Esophagus muscularis mucosa (tissue), 4 donors: ENCODE data around the gene ODF4.

ENCODE experiments used
- EP300 ChIP-seq: sonication (generic); formaldehyde crosslinking; IDR thresholded peaks from one replicate; pipeline ENCODE4 v1.6.1; 2017; ENCODE audit warnings: antibody characterized with exemption
- POLR2A ChIP-seq: fragments of 450-650 bp; IDR thresholded peaks from one replicate; pipeline ENCODE4 v1.6.1; 2017; ENCODE audit warnings: antibody characterized with exemption, moderate library complexity, mild to moderate bottlenecking, low read depth
- POLR2AphosphoS5 ChIP-seq, 2 donors: sonication (generic); formaldehyde crosslinking; IDR thresholded peaks; one replicate each; pipeline ENCODE4 v1.6.1; 2017; ENCODE audit warnings: antibody characterized with exemption in 2 of 2
- TF ChIP-seq, protein P1 (sequence below), 3 experiments: fragments of 200-600 bp in 2 of 3; fragments of 450-650 bp in 1 of 3; sonication (generic) in 2 of 3; IDR thresholded peaks; one replicate each; pipeline ENCODE4 v1.5.1; 2017 to 2019; ENCODE audit warnings: antibody characterized with exemption in 3 of 3, mild to moderate bottlenecking in 2 of 3, moderate library complexity in 1 of 3

DNA sequence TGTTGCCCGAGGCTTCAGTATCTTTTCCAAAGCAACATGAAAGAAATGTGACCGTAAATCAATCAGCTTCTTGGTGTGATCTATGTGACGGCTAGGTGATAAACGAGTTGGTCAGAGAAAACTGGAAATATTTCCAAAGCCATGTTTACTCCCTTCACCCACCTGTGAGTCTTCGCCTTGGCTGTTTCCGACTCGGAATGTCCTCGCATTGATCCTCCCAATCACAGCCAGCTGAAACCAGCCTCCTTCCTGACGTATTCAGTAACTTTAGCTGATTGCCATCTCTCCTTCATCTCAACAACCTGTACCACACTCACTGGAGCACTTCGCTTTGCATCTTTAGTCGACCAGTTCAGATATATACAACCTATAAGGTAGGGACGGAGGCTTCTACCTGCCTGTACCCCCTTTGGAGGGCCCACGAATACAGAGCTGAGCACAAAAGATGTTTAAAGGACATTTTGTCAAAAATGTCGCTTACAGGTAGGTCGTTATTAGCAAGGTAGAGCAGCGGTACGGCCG is 36.2 kb downstream of the ODF4 start:
- TF ChIP-seq, protein P1, sequence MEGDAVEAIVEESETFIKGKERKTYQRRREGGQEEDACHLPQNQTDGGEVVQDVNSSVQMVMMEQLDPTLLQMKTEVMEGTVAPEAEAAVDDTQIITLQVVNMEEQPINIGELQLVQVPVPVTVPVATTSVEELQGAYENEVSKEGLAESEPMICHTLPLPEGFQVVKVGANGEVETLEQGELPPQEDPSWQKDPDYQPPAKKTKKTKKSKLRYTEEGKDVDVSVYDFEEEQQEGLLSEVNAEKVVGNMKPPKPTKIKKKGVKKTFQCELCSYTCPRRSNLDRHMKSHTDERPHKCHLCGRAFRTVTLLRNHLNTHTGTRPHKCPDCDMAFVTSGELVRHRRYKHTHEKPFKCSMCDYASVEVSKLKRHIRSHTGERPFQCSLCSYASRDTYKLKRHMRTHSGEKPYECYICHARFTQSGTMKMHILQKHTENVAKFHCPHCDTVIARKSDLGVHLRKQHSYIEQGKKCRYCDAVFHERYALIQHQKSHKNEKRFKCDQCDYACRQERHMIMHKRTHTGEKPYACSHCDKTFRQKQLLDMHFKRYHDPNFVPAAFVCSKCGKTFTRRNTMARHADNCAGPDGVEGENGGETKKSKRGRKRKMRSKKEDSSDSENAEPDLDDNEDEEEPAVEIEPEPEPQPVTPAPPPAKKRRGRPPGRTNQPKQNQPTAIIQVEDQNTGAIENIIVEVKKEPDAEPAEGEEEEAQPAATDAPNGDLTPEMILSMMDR (IDR thresholded peaks at IDR 0.05), result no peak
- TF ChIP-seq EP300 (no peak), POLR2A (no peak), POLR2AphosphoS5 (IDR thresholded peaks at IDR 0.05) (no peak)
